ENCODE measurements around the gene PATE1. TPM values are rescaled to one million over a fixed set of nuclear protein-coding genes. Genes with fewer than 3 reads are reported as not detected.

The PATE1 gene
- total RNA-seq, 1 experiment from 2014 or later: not detected

DNA sequence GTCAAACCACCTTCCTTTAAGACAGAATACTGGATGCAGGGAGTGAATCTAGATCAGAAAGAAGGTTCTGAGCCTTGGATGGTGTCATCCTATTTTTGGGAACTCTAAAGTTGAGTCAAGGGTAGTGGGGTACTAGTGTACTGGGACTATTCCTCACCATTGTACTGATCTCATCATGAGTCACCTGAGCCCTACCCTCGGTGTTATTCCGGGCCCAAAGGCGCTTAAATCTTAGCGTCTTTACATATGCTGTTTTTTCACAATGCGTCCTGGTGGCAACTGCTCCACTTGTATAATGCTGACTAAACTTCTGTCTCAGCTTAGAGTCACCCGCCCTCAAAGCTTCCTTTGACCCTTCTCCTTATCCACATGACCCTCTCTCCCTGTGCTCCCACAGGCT lies 25.3 kb upstream of the PATE1 start:
- Mint-ChIP-seq H3K27ac (ENCODE audit: unreplicated experiment) (no peak overlapping the region), H3K36me3 (ENCODE audit: insufficient read depth, unreplicated experiment) (no peaks in the 10 kb centered on the region), H3K9me3 (ENCODE audit: unreplicated experiment) (no peaks in the 10 kb centered on the region), H3K27me3 (ENCODE audit: insufficient read depth, unreplicated experiment) (peaks cover 31% of the 10 kb centered on the region), H3K4me1 (ENCODE audit: low read depth, unreplicated experiment) (no peaks in the 10 kb centered on the region), H3K4me3 (ENCODE audit: unreplicated experiment) (no peak overlapping the region)
- POLR2A ChIA-PET: no interaction called here
- H3K36me3 ChIP-seq (ENCODE audit: control insufficient read depth, insufficient read depth, low read length): no peaks in the 10 kb centered on the region
- peaks cover 3% of the 10 kb centered on the region; the same call in 1 of the 2 replicates for H3K9me3 ChIP-seq
- BruUV-seq (replicated peaks): no TSS peak
- no peaks in the 10 kb centered on the region; the same call in none of the 2 replicates for H3K27me3 ChIP-seq (replicated peaks; ENCODE audit: control insufficient read depth, insufficient read depth, low read length)
- H3K4me1 ChIP-seq: no peaks in the 10 kb centered on the region
- no peak for DNase-seq
- intact Hi-C loops (cut with micrococcal nuclease; ENCODE audit: unreplicated experiment): no loop called here
- H3K4me3 ChIP-seq (ENCODE audit: low read depth, low read length): no peak overlapping the region
- TF ChIP-seq, protein P1, sequence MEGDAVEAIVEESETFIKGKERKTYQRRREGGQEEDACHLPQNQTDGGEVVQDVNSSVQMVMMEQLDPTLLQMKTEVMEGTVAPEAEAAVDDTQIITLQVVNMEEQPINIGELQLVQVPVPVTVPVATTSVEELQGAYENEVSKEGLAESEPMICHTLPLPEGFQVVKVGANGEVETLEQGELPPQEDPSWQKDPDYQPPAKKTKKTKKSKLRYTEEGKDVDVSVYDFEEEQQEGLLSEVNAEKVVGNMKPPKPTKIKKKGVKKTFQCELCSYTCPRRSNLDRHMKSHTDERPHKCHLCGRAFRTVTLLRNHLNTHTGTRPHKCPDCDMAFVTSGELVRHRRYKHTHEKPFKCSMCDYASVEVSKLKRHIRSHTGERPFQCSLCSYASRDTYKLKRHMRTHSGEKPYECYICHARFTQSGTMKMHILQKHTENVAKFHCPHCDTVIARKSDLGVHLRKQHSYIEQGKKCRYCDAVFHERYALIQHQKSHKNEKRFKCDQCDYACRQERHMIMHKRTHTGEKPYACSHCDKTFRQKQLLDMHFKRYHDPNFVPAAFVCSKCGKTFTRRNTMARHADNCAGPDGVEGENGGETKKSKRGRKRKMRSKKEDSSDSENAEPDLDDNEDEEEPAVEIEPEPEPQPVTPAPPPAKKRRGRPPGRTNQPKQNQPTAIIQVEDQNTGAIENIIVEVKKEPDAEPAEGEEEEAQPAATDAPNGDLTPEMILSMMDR (IDR thresholded peaks at IDR 0.05; ENCODE audit: insufficient read depth in 1 of 2, low read depth in 1 of 2, low read length in 1 of 2, severe bottlenecking in 1 of 2, unreplicated experiment in 1 of 2): no peak
- CTCF ChIA-PET: no interaction called here

DNA sequence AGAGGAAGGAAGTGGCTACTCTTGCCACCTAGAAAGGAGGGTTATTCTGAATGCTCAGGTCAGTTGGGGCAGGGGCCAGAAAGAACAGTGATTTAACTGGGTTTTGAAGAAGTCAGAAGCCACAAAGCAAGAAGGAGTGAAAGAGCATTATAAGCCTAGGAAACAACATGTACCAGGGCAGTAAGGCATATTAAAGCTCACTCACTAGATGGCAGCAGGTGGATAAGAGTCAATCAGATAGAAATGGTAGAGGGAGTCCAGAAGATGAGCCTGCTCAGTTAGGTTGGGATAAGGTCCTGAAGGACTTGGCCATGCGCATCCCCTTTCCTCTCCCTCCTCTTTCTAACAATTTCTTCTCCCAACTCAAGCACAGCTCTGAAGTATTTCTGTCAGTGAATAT lies 22.0 kb upstream of the PATE1 start:
- Mint-ChIP-seq H3K4me1 (ENCODE audit: low read depth, unreplicated experiment) (no peaks in the 10 kb centered on the region), H3K9me3 (ENCODE audit: unreplicated experiment) (no peaks in the 10 kb centered on the region), H3K27ac (ENCODE audit: unreplicated experiment) (no peak overlapping the region), H3K4me3 (ENCODE audit: unreplicated experiment) (no peak overlapping the region), H3K36me3 (ENCODE audit: insufficient read depth, unreplicated experiment) (no peaks in the 10 kb centered on the region), H3K27me3 (ENCODE audit: insufficient read depth, unreplicated experiment) (peaks cover 22% of the 10 kb centered on the region)
- DNase-seq: peak in 1 of 2 experiments; percentile 29
- TF ChIP-seq, protein P1 (IDR thresholded peaks at IDR 0.05; ENCODE audit: insufficient read depth in 1 of 2, low read depth in 1 of 2, low read length in 1 of 2, severe bottlenecking in 1 of 2, unreplicated experiment in 1 of 2): peak; percentile 41
- ChIA-PET CTCF (interaction anchor here (0.5 to 1.2 kb wide), 3 partner anchors 144 to 305 kb away, joined by 3 to 4 read pairs (median 3); no protein-coding TSS in a partner anchor), POLR2A (no interaction called here)
- Histone ChIP-seq H3K9me3 (no peaks in the 10 kb centered on the region), H3K36me3 (ENCODE audit: control insufficient read depth, insufficient read depth, low read length) (no peaks in the 10 kb centered on the region), H3K27me3 (replicated peaks; ENCODE audit: control insufficient read depth, insufficient read depth, low read length) (no peaks in the 10 kb centered on the region; the same call in none of the 2 replicates), H3K4me3 (ENCODE audit: low read depth, low read length) (no peak overlapping the region), H3K4me1 (no peaks in the 10 kb centered on the region)
- intact Hi-C loops (cut with micrococcal nuclease; ENCODE audit: unreplicated experiment): loop anchor here (1.0 kb wide), 2 partner anchors 145 to 150 kb away; no protein-coding TSS in a partner anchor
- no TSS peak for BruUV-seq (replicated peaks)

GRCh38 chr11:125728969-125729368 lies 17.1 kb upstream of the PATE1 start:
- Mint-ChIP-seq H3K9me3 (ENCODE audit: unreplicated experiment) (no peaks in the 10 kb centered on the region), H3K27me3 (ENCODE audit: insufficient read depth, unreplicated experiment) (peaks cover 4% of the 10 kb centered on the region), H3K36me3 (ENCODE audit: insufficient read depth, unreplicated experiment) (no peaks in the 10 kb centered on the region), H3K4me3 (ENCODE audit: unreplicated experiment) (no peak overlapping the region), H3K27ac (ENCODE audit: unreplicated experiment) (no peak overlapping the region), H3K4me1 (ENCODE audit: low read depth, unreplicated experiment) (no peaks in the 10 kb centered on the region)
- intact Hi-C loops (cut with micrococcal nuclease; ENCODE audit: unreplicated experiment): no loop called here
- ChIA-PET POLR2A (no interaction called here), CTCF (no interaction called here)
- Histone ChIP-seq H3K36me3 (ENCODE audit: control insufficient read depth, insufficient read depth, low read length) (no peaks in the 10 kb centered on the region), H3K4me1 (no peaks in the 10 kb centered on the region), H3K4me3 (ENCODE audit: low read depth, low read length) (no peak overlapping the region), H3K9me3 (no peaks in the 10 kb centered on the region), H3K27me3 (replicated peaks; ENCODE audit: control insufficient read depth, insufficient read depth, low read length) (no peaks in the 10 kb centered on the region; the same call in 1 of the 2 replicates)
- no TSS peak for BruUV-seq (replicated peaks)
- TF ChIP-seq, protein P1 (IDR thresholded peaks at IDR 0.05; ENCODE audit: insufficient read depth in 1 of 2, low read depth in 1 of 2, low read length in 1 of 2, severe bottlenecking in 1 of 2, unreplicated experiment in 1 of 2): no peak
- no peak for DNase-seq
